ENCODE measurements around the gene PSMG3. TPM values are rescaled to one million over a fixed set of nuclear protein-coding genes. Genes with fewer than 3 reads are reported as not detected.

Gene PSMG3
- total RNA-seq, 1 experiment from 2014 or later = 63.0 TPM

DNA sequence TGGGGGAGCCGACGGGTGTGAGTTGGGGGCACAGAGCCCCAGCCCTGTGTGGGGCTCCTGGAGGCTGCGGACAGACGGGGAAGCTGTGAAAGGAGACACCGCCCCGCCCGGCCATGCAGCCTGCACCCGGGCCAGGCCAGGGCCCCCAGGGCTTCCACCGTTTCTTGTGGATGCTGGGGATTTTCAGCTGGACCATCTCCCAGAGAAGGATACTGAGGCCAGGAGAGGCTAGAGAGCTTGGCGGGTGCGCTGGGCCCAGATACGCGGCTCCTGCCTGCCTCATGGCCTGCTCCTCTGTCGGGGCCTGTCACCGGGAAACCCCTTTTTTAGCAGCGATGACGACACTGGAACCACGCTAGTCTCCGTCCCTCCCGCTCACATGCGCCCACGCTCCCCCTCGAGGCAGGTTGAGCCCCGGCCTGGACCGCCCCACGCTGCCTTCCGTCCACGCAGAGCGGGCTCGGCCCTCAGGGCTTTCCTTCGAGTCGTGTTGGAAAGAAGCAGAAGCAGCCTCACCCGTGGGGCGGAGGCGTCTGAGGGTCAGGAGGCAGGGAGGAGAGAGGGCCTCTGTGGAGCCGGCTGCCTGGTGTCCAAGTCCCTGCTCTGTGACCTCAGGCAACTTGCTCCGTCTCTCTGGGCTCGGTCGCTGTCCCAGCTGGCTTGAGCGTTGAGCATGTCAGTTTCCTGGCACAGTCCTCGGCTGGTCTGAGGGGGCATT, 25.5 kb downstream of the PSMG3 start:
- TF ChIP-seq, protein P1, sequence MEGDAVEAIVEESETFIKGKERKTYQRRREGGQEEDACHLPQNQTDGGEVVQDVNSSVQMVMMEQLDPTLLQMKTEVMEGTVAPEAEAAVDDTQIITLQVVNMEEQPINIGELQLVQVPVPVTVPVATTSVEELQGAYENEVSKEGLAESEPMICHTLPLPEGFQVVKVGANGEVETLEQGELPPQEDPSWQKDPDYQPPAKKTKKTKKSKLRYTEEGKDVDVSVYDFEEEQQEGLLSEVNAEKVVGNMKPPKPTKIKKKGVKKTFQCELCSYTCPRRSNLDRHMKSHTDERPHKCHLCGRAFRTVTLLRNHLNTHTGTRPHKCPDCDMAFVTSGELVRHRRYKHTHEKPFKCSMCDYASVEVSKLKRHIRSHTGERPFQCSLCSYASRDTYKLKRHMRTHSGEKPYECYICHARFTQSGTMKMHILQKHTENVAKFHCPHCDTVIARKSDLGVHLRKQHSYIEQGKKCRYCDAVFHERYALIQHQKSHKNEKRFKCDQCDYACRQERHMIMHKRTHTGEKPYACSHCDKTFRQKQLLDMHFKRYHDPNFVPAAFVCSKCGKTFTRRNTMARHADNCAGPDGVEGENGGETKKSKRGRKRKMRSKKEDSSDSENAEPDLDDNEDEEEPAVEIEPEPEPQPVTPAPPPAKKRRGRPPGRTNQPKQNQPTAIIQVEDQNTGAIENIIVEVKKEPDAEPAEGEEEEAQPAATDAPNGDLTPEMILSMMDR (conservative IDR thresholded peaks at IDR 0.05) = no peak
- no peak overlapping the region for H3K4me2 ChIP-seq (ENCODE audit: insufficient read depth, insufficient read length, low read length)
- H3K56ac ChIP-seq (ENCODE audit: insufficient read length, low read depth, low read length) = no peak overlapping the region
- H3K27me3 Mint-ChIP-seq (ENCODE audit: low read depth) = no peaks in the 10 kb centered on the region
- no peak overlapping the region for H2BK15ac ChIP-seq (ENCODE audit: low read depth, low read length)
- no peak for DNase-seq
- H3K9me3 ChIP-seq (ENCODE audit: control insufficient read depth, low read depth, low read length) = no peaks in the 10 kb centered on the region
- H4K8ac ChIP-seq (replicated peaks; ENCODE audit: insufficient read length, low read depth, low read length) = no peak overlapping the region
- H3K18ac ChIP-seq (ENCODE audit: insufficient read length, low read depth, low read length) = no peak overlapping the region
- no peak overlapping the region for H2BK20ac ChIP-seq (ENCODE audit: low read depth, low read length, poor library complexity, severe bottlenecking)
- no peaks in the 10 kb centered on the region for H3K79me1 ChIP-seq (ENCODE audit: insufficient read depth, low read depth, low read length, poor library complexity, severe bottlenecking)
- H3T11ph ChIP-seq (ENCODE audit: low read length) = no peak overlapping the region
- no peak overlapping the region for H2BK12ac ChIP-seq (ENCODE audit: insufficient read length, low read depth, low read length)
- H3K79me2 ChIP-seq (ENCODE audit: insufficient read depth, low read length) = no peaks in the 10 kb centered on the region
- peaks cover 3 to 15% (median 6%) of the 10 kb centered on the region in 3 experiments; a peak in 4 of 7 replicates for H3K36me3 Mint-ChIP-seq (ENCODE audit: insufficient read depth in 1 of 3, low read depth in 3 of 3)
- no peak overlapping the region for H3K27ac Mint-ChIP-seq
- H3K9ac ChIP-seq (ENCODE audit: extremely low read depth, insufficient read length, low read length) = no peak overlapping the region
- no peak overlapping the region for H4K91ac ChIP-seq (ENCODE audit: insufficient read length, low read depth, low read length)
- H3K9me3 Mint-ChIP-seq = no peaks in the 10 kb centered on the region; a peak in 1 of 5 replicates
- no peaks in the 10 kb centered on the region for H3K23me2 ChIP-seq (ENCODE audit: insufficient read length, low read depth, low read length, poor library complexity, severe bottlenecking)
- no peak overlapping the region for H2AFZ ChIP-seq (ENCODE audit: low read length)
- no peaks in the 10 kb centered on the region for H4K20me1 ChIP-seq (ENCODE audit: control insufficient read depth, insufficient read depth, insufficient read length)
- no peak overlapping the region for H3K23ac ChIP-seq (ENCODE audit: insufficient read length, low read depth, low read length)
- no peak overlapping the region for H4K5ac ChIP-seq (ENCODE audit: insufficient read length, low read depth, low read length)
- H3K4ac ChIP-seq (ENCODE audit: low read depth, low read length) = no peak overlapping the region
- H3K27ac ChIP-seq (ENCODE audit: insufficient read length, low read depth, low read length) = no peak overlapping the region
- no peaks in the 10 kb centered on the region for H3K4me1 Mint-ChIP-seq
- H2BK5ac ChIP-seq (ENCODE audit: insufficient read length, low read length) = no peak overlapping the region
- H3K4me3 Mint-ChIP-seq = no peak overlapping the region
- H2BK120ac ChIP-seq (ENCODE audit: low read depth, low read length, poor library complexity, severe bottlenecking) = no peak overlapping the region
- no peak overlapping the region for H2AK5ac ChIP-seq (ENCODE audit: insufficient read length, low read length)
- H3K14ac ChIP-seq (ENCODE audit: insufficient read depth, low read length) = no peak overlapping the region
- no peaks in the 10 kb centered on the region for H3K4me1 ChIP-seq (ENCODE audit: insufficient read depth, low read length)
- no peaks in the 10 kb centered on the region for H3K27me3 ChIP-seq (ENCODE audit: insufficient read depth, low read length)
- no CpG with 5 or more reads among the region's 41 CpGs for WGBS (ENCODE audit: extremely low coverage, insufficient read length, low lambda C conversion rate)

All from H9 (cell line).